ENCODE measurements around the gene CAPSL.

GRCh38 chr5:35960328-35960727, 21.9 kb upstream of the CAPSL start:
- TF ChIP-seq ZNF8 (CRISPR knock-in tag; IDR thresholded peaks at IDR 0.05) (no peak), SNAI2 (CRISPR knock-in tag; IDR thresholded peaks at IDR 0.05) (no peak), ARNTL (CRISPR knock-in tag; IDR thresholded peaks at IDR 0.05; ENCODE audit: borderline replicate concordance, low read depth) (no peak), ZFP30 (CRISPR knock-in tag; IDR thresholded peaks at IDR 0.05) (no peak), PATZ1 (CRISPR knock-in tag; IDR thresholded peaks at IDR 0.05; ENCODE audit: borderline replicate concordance) (no peak), GLIS3 (CRISPR knock-in tag; IDR thresholded peaks at IDR 0.05) (no peak), CREB5 (CRISPR knock-in tag; IDR thresholded peaks at IDR 0.05; ENCODE audit: low read depth) (no peak), TCF4 (CRISPR knock-in tag; IDR thresholded peaks at IDR 0.05; ENCODE audit: borderline replicate concordance) (no peak)

Measured in SK-N-SH treated with all-trans-retinoic acid at 6 μM for 48 hours (cell line).